Sigmoid colon (tissue), 7 donors: Measurements from ENCODE around the gene ELMO1. TPM values are rescaled to one million over a fixed set of nuclear protein-coding genes. Genes with fewer than 3 reads are reported as not detected.
A peak's percentile ranks its signal among the peaks of the same experiment; 100 is the strongest.

ENCODE experiments used
- DNase-seq: peaks from one replicate; pipeline ENCODE4 v3.0.0-alpha.2; 2019
- H3K27ac ChIP-seq, 4 donors: fragments of 200-600 bp; sonication (generic); one replicate each; pipeline ENCODE4 v1.5.1; 2016 to 2019; ENCODE audit warnings: mild to moderate bottlenecking in 1 of 4
- H3K27me3 ChIP-seq, 3 donors: fragments of 200-600 bp; sonication (generic); one replicate each; pipeline ENCODE4 v1.5.1; 2019; ENCODE audit warnings: mild to moderate bottlenecking in 1 of 3
- H3K36me3 ChIP-seq, 4 donors: fragments of 200-600 bp; sonication (generic); one replicate each; pipeline ENCODE4 v1.5.1; 2016 to 2019
- H3K4me1 ChIP-seq, 4 donors: fragments of 200-600 bp; sonication (generic); one replicate each; pipeline ENCODE4 v1.5.1; 2017 to 2019
- H3K4me3 ChIP-seq, 4 donors: fragments of 200-600 bp; sonication (generic); one replicate each; pipeline ENCODE4 v1.5.1; 2017 to 2019; ENCODE audit warnings: mild to moderate bottlenecking in 2 of 4, moderate library complexity in 1 of 4
- H3K9me3 ChIP-seq, 4 donors: fragments of 200-600 bp in 3 of 4; sonication (generic) in 3 of 4; one replicate each; pipeline versions ENCODE4 v1.5.1 to v1.6.1; 2013 to 2019
- CTCF ChIP-seq, 4 experiments: fragments of 450-650 bp in 3 of 4; fragments of 200-600 bp in 1 of 4; IDR thresholded peaks; one replicate each; pipeline ENCODE4 v1.5.1; 2016 to 2019; ENCODE audit warnings: antibody characterized with exemption in 4 of 4, mild to moderate bottlenecking in 3 of 4, moderate library complexity in 2 of 4
- EP300 ChIP-seq, 4 donors: sonication (generic); formaldehyde crosslinking; IDR thresholded peaks; one replicate each; pipeline ENCODE4 v1.6.1; 2017; ENCODE audit warnings: antibody characterized with exemption in 4 of 4
- POLR2A ChIP-seq, 2 donors: fragments of 450-650 bp; IDR thresholded peaks; one replicate each; pipeline ENCODE4 v1.6.1; 2016; ENCODE audit warnings: antibody characterized with exemption in 2 of 2, mild to moderate bottlenecking in 2 of 2, moderate library complexity in 2 of 2
- POLR2AphosphoS5 ChIP-seq, 4 donors: sonication (generic); formaldehyde crosslinking; IDR thresholded peaks; one replicate each; pipeline ENCODE4 v1.6.1; 2017; ENCODE audit warnings: antibody characterized with exemption in 4 of 4
- WGBS, 2 donors: extraction: QIAGEN DNeasy Blood & Tissue Kit; methylation state at CpG; one replicate each; pipeline ENCODE4 v1.1.7; 2013; 5-methylcytosine and 5-hydroxymethylcytosine counted together
- intact Hi-C: fragments of 100-400 bp; cut with DNase I; formaldehyde crosslinking; loops from one replicate; pipeline ENCODE4 v1.15.1; 2023
- polyA plus RNA-seq, 3 donors: library from polyadenylated mRNA; stranded (reverse); fragments of 200-250 nt; gene quantifications; one replicate each; pipeline ENCODE4 v1.2.3, GENCODE V29; 2013
- total RNA-seq, 4 donors: library from RNA; depleted of rRNA; stranded (reverse); fragments of >200 nt; gene quantifications; one replicate each; pipeline ENCODE4 v1.1.0, GENCODE V29; 2016
- donor health status: healthy with polysubstance abuse.
- donor health status: Bipolar disorder and iron deficiency.
- donor health status: healthy.

ELMO1 gene
- total and polyA plus RNA-seq, 7 donors = 2.3 to 63.1 (median 33.9) TPM

GRCh38 chr7:37391791-37392672, 56.6 kb downstream of the ELMO1 start:
- Histone ChIP-seq H3K27me3 (no peaks in the 10 kb centered on the region), H3K4me3 (no peak overlapping the region), H3K4me1 (peaks cover 0 to 5% (median 0%) of the 10 kb centered on the region in 4 donors), H3K27ac (peak overlapping the region in 2 of 4 donors; percentile 17 to 34), H3K36me3 (no peaks in the 10 kb centered on the region), H3K9me3 (no peaks in the 10 kb centered on the region)
- DNase-seq = no peak
- TF ChIP-seq POLR2AphosphoS5 (IDR thresholded peaks at IDR 0.05) = no peak
- 63 to 68% methylated on average over 10 of the region's 10 CpGs for WGBS, 2 donors
- intact Hi-C loops = no loop called here

- no peak overlapping the region for H3K27ac ChIP-seq
- no peaks in the 10 kb centered on the region for H3K27me3 ChIP-seq
- no peaks in the 10 kb centered on the region for H3K9me3 ChIP-seq
- intact Hi-C loops = no loop called here
- H3K36me3 ChIP-seq = no peaks in the 10 kb centered on the region
- WGBS, 2 donors = 68 to 75% methylated on average over 8 of the region's 8 CpGs
- TF ChIP-seq POLR2AphosphoS5 (IDR thresholded peaks at IDR 0.05) = no peak
- TF ChIP-seq POLR2A (IDR thresholded peaks at IDR 0.05) = no peak
- no peak for TF ChIP-seq CTCF (IDR thresholded peaks at IDR 0.05)
- TF ChIP-seq EP300 (IDR thresholded peaks at IDR 0.05) = no peak
- peaks cover 0 to 5% (median 0%) of the 10 kb centered on the region in 4 donors for H3K4me1 ChIP-seq
- no peak overlapping the region for H3K4me3 ChIP-seq
- DNase-seq = no peak
Observed at GRCh38 chr7:37390114-37390513, 58.5 kb downstream of the ELMO1 start.

- H3K27me3 ChIP-seq = no peaks in the 10 kb centered on the region
- no peak for TF ChIP-seq EP300 (IDR thresholded peaks at IDR 0.05)
- no peak for TF ChIP-seq CTCF (IDR thresholded peaks at IDR 0.05)
- no peak for TF ChIP-seq POLR2AphosphoS5 (IDR thresholded peaks at IDR 0.05)
- TF ChIP-seq POLR2A (IDR thresholded peaks at IDR 0.05) = no peak
- H3K4me3 ChIP-seq = no peak overlapping the region
- H3K4me1 ChIP-seq = peaks cover 0 to 5% (median 0%) of the 10 kb centered on the region in 4 donors
- peak overlapping the region in 2 of 4 donors; percentile 0 to 1 for H3K27ac ChIP-seq
- no peaks in the 10 kb centered on the region for H3K36me3 ChIP-seq
- no peaks in the 10 kb centered on the region for H3K9me3 ChIP-seq
- DNase-seq = no peak
- intact Hi-C loops = no loop called here
- 87 to 88% methylated on average over 4 of the region's 4 CpGs for WGBS, 2 donors
Observed at GRCh38 chr7:37388811-37389210, 59.9 kb downstream of the ELMO1 start.

GRCh38 chr7:37385787-37386186, 62.9 kb downstream of the ELMO1 start:
- H3K9me3 ChIP-seq = no peaks in the 10 kb centered on the region
- H3K27me3 ChIP-seq = no peaks in the 10 kb centered on the region
- 75 to 84% methylated on average over 6 of the region's 6 CpGs for WGBS, 2 donors
- no peaks in the 10 kb centered on the region for H3K36me3 ChIP-seq
- H3K4me1 ChIP-seq = no peaks in the 10 kb centered on the region
- TF ChIP-seq EP300 (IDR thresholded peaks at IDR 0.05) (no peak), CTCF (IDR thresholded peaks at IDR 0.05) (no peak), POLR2AphosphoS5 (IDR thresholded peaks at IDR 0.05) (no peak), POLR2A (IDR thresholded peaks at IDR 0.05) (no peak)
- H3K4me3 ChIP-seq = no peak overlapping the region
- intact Hi-C loops = no loop called here
- no peak for DNase-seq
- H3K27ac ChIP-seq = peak overlapping the region in 2 of 4 donors; percentile 3 to 38

GRCh38 chr7:37382546-37383088, 66.0 kb downstream of the ELMO1 start:
- H3K27ac ChIP-seq = no peak overlapping the region
- intact Hi-C loops = no loop called here
- H3K27me3 ChIP-seq = no peaks in the 10 kb centered on the region
- TF ChIP-seq POLR2AphosphoS5 (IDR thresholded peaks at IDR 0.05) (no peak), CTCF (IDR thresholded peaks at IDR 0.05) (no peak), EP300 (IDR thresholded peaks at IDR 0.05) (no peak), POLR2A (IDR thresholded peaks at IDR 0.05) (no peak)
- H3K36me3 ChIP-seq = no peaks in the 10 kb centered on the region
- no peaks in the 10 kb centered on the region for H3K9me3 ChIP-seq
- H3K4me1 ChIP-seq = no peaks in the 10 kb centered on the region
- WGBS, 2 donors = 78 to 83% methylated on average over 1 of the region's 1 CpG
- H3K4me3 ChIP-seq = no peak overlapping the region
- DNase-seq = no peak
